H1 (cell line): ENCODE data around the gene ARL6IP1. TPM values are rescaled to one million over a fixed set of nuclear protein-coding genes. Genes with fewer than 3 reads are reported as not detected.

Experiments used
- CTCF ChIA-PET: fragments of 300-600 bp; sonication (Branson Sonifier 250); formaldehyde crosslinking; loops from one replicate; lab custom pipeline; 2021; ENCODE audit not compliant: partially characterized antibody; lab: Charles Lee
- POLR2A ChIA-PET: fragments of 300-600 bp; sonication (Branson Sonifier 250); formaldehyde crosslinking; loops from one replicate; lab custom pipeline; 2021; ENCODE audit warnings: inconsistent platforms; ENCODE audit not compliant: partially characterized antibody; lab: Charles Lee
- DNase-seq, 2 experiments: peaks; one replicate each; pipeline versions ENCODE4 v3.0.0 to v3.0.0-alpha.2; 2010 to 2022; ENCODE audit warnings: low spot score in 2 of 2, low read depth in 1 of 2, mixed read lengths in 1 of 2
- FAIRE-seq: peaks from 2 replicates; lab custom pipeline; 2011; peaks lifted over from hg19 to GRCh38; lab: Jason Lieb, UNC
- H2AFZ ChIP-seq: 2 replicates; pipeline ENCODE4 v1.8.1; 2012; ENCODE audit warnings: low read length, inconsistent platforms
- H2AK5ac ChIP-seq: 2 replicates; pipeline ENCODE4 v1.6.1; 2013; ENCODE audit warnings: low read depth, low read length
- H2BK120ac ChIP-seq: replicated peaks from 2 replicates; pipeline ENCODE3; 2013; ENCODE audit warnings: low read depth, low read length, inconsistent platforms
- H2BK12ac ChIP-seq: 2 replicates; pipeline ENCODE4 v1.6.1; 2013; ENCODE audit warnings: low read depth, low read length
- H2BK15ac ChIP-seq: 2 replicates; pipeline ENCODE4 v1.6.1; 2013; ENCODE audit warnings: low read length
- H2BK20ac ChIP-seq: 2 replicates; pipeline ENCODE4 v1.6.1; 2013; ENCODE audit warnings: low read length
- H2BK5ac ChIP-seq: 2 replicates; pipeline ENCODE4 v1.6.1; 2013; ENCODE audit warnings: low read depth, low read length
- H3K14ac ChIP-seq: 2 replicates; pipeline ENCODE4 v1.6.1; 2013; ENCODE audit warnings: inconsistent platforms; ENCODE audit not compliant: insufficient read length
- H3K18ac ChIP-seq: 2 replicates; pipeline ENCODE4 v1.6.1; 2013; ENCODE audit warnings: low read length; ENCODE audit errors: extremely low read depth
- H3K23ac ChIP-seq: 2 replicates; pipeline ENCODE4 v1.6.1; 2013; ENCODE audit warnings: inconsistent platforms; ENCODE audit not compliant: insufficient read length
- H3K23me2 ChIP-seq: 2 replicates; pipeline ENCODE4 v1.6.1; 2013; ENCODE audit warnings: low read depth, low read length
- H3K27ac ChIP-seq: 2 replicates; pipeline ENCODE4 v1.6.1; 2011; ENCODE audit warnings: low read depth, low read length, inconsistent platforms
- H3K27me3 ChIP-seq, 4 experiments: replicated peaks in 1 of 4; 1 replicate in 1 of 4; 2 replicates in 3 of 4; pipeline versions ENCODE4 v1.6.1 to v1.8.1; 2011 to 2013; ENCODE audit warnings: low read length in 3 of 4, mild to moderate bottlenecking in 3 of 4, inconsistent platforms in 2 of 4, mixed read lengths in 2 of 4, moderate library complexity in 1 of 4; ENCODE audit not compliant: control insufficient read depth in 3 of 4, insufficient read depth in 3 of 4; ENCODE audit errors: extremely low read depth in 1 of 4
- H3K36me3 ChIP-seq, 4 experiments: 2 replicates each; pipeline versions ENCODE4 v1.6.1 to v1.8.1; 2011 to 2013; ENCODE audit warnings: mild to moderate bottlenecking in 4 of 4, low read length in 3 of 4, moderate library complexity in 2 of 4, control low read depth in 1 of 4, inconsistent platforms in 1 of 4; ENCODE audit not compliant: insufficient read depth in 4 of 4, control insufficient read depth in 2 of 4
- H3K4ac ChIP-seq: replicated peaks from 2 replicates; pipeline ENCODE3; 2013; ENCODE audit warnings: low read length, low read depth, mixed read lengths, inconsistent platforms; ENCODE audit not compliant: insufficient read length
- H3K4me1 ChIP-seq, 4 experiments: replicated peaks in 1 of 4; 1 replicate in 1 of 4; 2 replicates in 3 of 4; pipeline versions ENCODE4 v1.6.1 to v1.8.1; 2011 to 2013; ENCODE audit warnings: low read length in 3 of 4, inconsistent platforms in 2 of 4, mixed read lengths in 1 of 4; ENCODE audit not compliant: insufficient read depth in 4 of 4, control insufficient read depth in 3 of 4
- H3K4me2 ChIP-seq, 2 experiments: 2 replicates each; pipeline versions ENCODE4 v1.6.1 to v1.8.1; 2011 to 2013; ENCODE audit warnings: low read depth in 2 of 2, low read length in 2 of 2, control low read depth in 1 of 2, inconsistent platforms in 1 of 2, mild to moderate bottlenecking in 1 of 2; ENCODE audit not compliant: insufficient read depth in 1 of 2
- H3K4me3 ChIP-seq, 4 experiments: fragments of 200-600, 300-600 bp in 1 of 4; sonication (generic), shearing (Covaris generic), sonication (Bioruptor Twin) in 1 of 4; 2 replicates each; pipeline versions ENCODE4 v1.5.1 to v1.8.1; 2011 to 2016; ENCODE audit warnings: low read length in 4 of 4, low read depth in 3 of 4, control low read depth in 2 of 4, inconsistent platforms in 2 of 4, mild to moderate bottlenecking in 2 of 4, mixed read lengths in 1 of 4, moderate library complexity in 1 of 4; ENCODE audit not compliant: insufficient read depth in 2 of 4; ENCODE audit errors: extremely low read depth in 1 of 4
- H3K56ac ChIP-seq: replicated peaks from 2 replicates; pipeline ENCODE3; 2013; ENCODE audit warnings: low read depth, mild to moderate bottlenecking, mixed read lengths, low read length, inconsistent platforms; ENCODE audit not compliant: insufficient read length
- H3K79me1 ChIP-seq: 2 replicates; pipeline ENCODE4 v1.6.1; 2013; ENCODE audit warnings: low read depth, low read length, control low read depth
- H3K79me2 ChIP-seq, 2 experiments: 2 replicates each; pipeline versions ENCODE4 v1.6.1 to v1.8.1; 2012 to 2013; ENCODE audit warnings: low read length in 2 of 2, mild to moderate bottlenecking in 2 of 2, inconsistent platforms in 1 of 2; ENCODE audit not compliant: insufficient read depth in 2 of 2, control insufficient read depth in 1 of 2
- H3K9ac ChIP-seq, 4 experiments: replicated peaks in 1 of 4; 1 replicate in 1 of 4; 2 replicates in 3 of 4; pipeline versions ENCODE4 v1.6.1 to v1.8.1; 2011 to 2013; ENCODE audit warnings: low read depth in 3 of 4, low read length in 3 of 4, control low read depth in 2 of 4, mild to moderate bottlenecking in 2 of 4, moderate library complexity in 2 of 4, inconsistent platforms in 1 of 4; ENCODE audit errors: extremely low read depth in 1 of 4
- H3K9me3 ChIP-seq, 2 experiments: 2 replicates each; pipeline versions ENCODE4 v1.6.1 to v1.8.1; 2012 to 2013; ENCODE audit warnings: mild to moderate bottlenecking in 2 of 2, moderate library complexity in 2 of 2, control low read depth in 1 of 2, inconsistent platforms in 1 of 2, low read depth in 1 of 2, low read length in 1 of 2, mixed read lengths in 1 of 2; ENCODE audit not compliant: insufficient read depth in 2 of 2
- H4K20me1 ChIP-seq, 2 experiments: replicated peaks in 1 of 2; 2 replicates each; pipeline versions ENCODE3 to v1.8.1; 2011 to 2013; ENCODE audit warnings: inconsistent platforms in 2 of 2, low read length in 2 of 2, mild to moderate bottlenecking in 1 of 2; ENCODE audit not compliant: insufficient read depth in 2 of 2, control insufficient read depth in 1 of 2
- H4K5ac ChIP-seq: 2 replicates; pipeline ENCODE4 v1.6.1; 2013; ENCODE audit warnings: low read length, low read depth, mixed read lengths, inconsistent platforms; ENCODE audit not compliant: insufficient read length
- H4K8ac ChIP-seq: 2 replicates; pipeline ENCODE4 v1.8.0; 2013; ENCODE audit warnings: mild to moderate bottlenecking, moderate library complexity, low read length, inconsistent platforms; ENCODE audit not compliant: insufficient read depth; ENCODE audit errors: extremely low read depth
- H4K91ac ChIP-seq: replicated peaks from 2 replicates; pipeline ENCODE3; 2013; ENCODE audit warnings: low read length, mixed read lengths, inconsistent platforms; ENCODE audit not compliant: insufficient read length
- CHD1 ChIP-seq: IDR thresholded peaks from 2 replicates; pipeline ENCODE4 v1.6.1; 2012; ENCODE audit warnings: low read depth, low read length, improper control_type of control experiment
- EGR1 ChIP-seq: IDR thresholded peaks from 2 replicates; pipeline ENCODE4 v1.6.1; 2011; ENCODE audit warnings: low read depth, low read length, borderline replicate concordance
- EZH2 ChIP-seq: fragments of 200-600 bp; sonication (generic); IDR thresholded peaks from 2 replicates; pipeline ENCODE4 v1.7.1; 2012; ENCODE audit warnings: low read depth, mild to moderate bottlenecking, moderate library complexity, low read length, inconsistent platforms; ENCODE audit not compliant: severe bottlenecking
- GTF2F1 ChIP-seq: IDR thresholded peaks from 2 replicates; pipeline ENCODE4 v1.6.1; 2012; ENCODE audit warnings: low read depth, low read length, improper control_type of control experiment, borderline replicate concordance
- HDAC2 ChIP-seq, 2 experiments: fragments of 300-600 bp in 1 of 2; sonication (generic) in 1 of 2; IDR thresholded peaks; 2 replicates each; pipeline ENCODE4 v1.6.1; 2011 to 2012; ENCODE audit warnings: low read depth in 2 of 2, low read length in 2 of 2, mild to moderate bottlenecking in 2 of 2, moderate library complexity in 2 of 2, borderline replicate concordance in 1 of 2, inconsistent platforms in 1 of 2
- JUN ChIP-seq: IDR thresholded peaks from 2 replicates; pipeline ENCODE4 v1.6.1; 2011; ENCODE audit warnings: low read depth, mild to moderate bottlenecking, improper control_type of control experiment, low read length
- POU5F1 ChIP-seq: IDR thresholded peaks from 2 replicates; pipeline ENCODE4 v1.6.1; 2011; ENCODE audit warnings: low read depth, mild to moderate bottlenecking, low read length, moderate library complexity
- RFX5 ChIP-seq: IDR thresholded peaks from 2 replicates; pipeline ENCODE4 v1.6.1; 2011; ENCODE audit warnings: low read depth, low read length, improper control_type of control experiment, borderline replicate concordance
- RXRA ChIP-seq: IDR thresholded peaks from 2 replicates; pipeline ENCODE4 v1.6.1; 2011; ENCODE audit warnings: low read depth, mild to moderate bottlenecking, low read length, moderate library complexity; ENCODE audit not compliant: insufficient read depth
- SIN3A ChIP-seq, 2 experiments: IDR thresholded peaks in 1 of 2; conservative IDR thresholded peaks in 1 of 2; 2 replicates each; pipeline ENCODE4 v1.6.1; 2011 to 2012; ENCODE audit warnings: low read length in 2 of 2, improper control_type of control experiment in 1 of 2, low read depth in 1 of 2, mild to moderate bottlenecking in 1 of 2
- SP2 ChIP-seq: IDR thresholded peaks from 2 replicates; pipeline ENCODE4 v1.6.1; 2012; ENCODE audit warnings: mild to moderate bottlenecking, low read length, inconsistent platforms
- SRF ChIP-seq: IDR thresholded peaks from 2 replicates; pipeline ENCODE4 v1.6.1; 2011; ENCODE audit warnings: mild to moderate bottlenecking, low read depth, low read length, moderate library complexity
- TAF7 ChIP-seq: optimal IDR thresholded peaks from 2 replicates; pipeline ENCODE3; 2011; ENCODE audit warnings: low read depth, mild to moderate bottlenecking, inconsistent platforms, low read length, moderate library complexity, borderline replicate concordance
- TBP ChIP-seq: IDR thresholded peaks from 2 replicates; pipeline ENCODE4 v1.6.1; 2011; ENCODE audit warnings: low read depth, low read length, improper control_type of control experiment
- TCF12 ChIP-seq: IDR thresholded peaks from 2 replicates; pipeline ENCODE4 v1.6.1; 2011; ENCODE audit warnings: low read depth, mild to moderate bottlenecking, low read length
- WGBS, 2 experiments: shearing (Covaris generic) in 1 of 2; methylation state at CpG; one replicate each; pipeline versions ENCODE4 v1.1.6 to v1.1.7; 2013 to 2015; ENCODE audit warnings: low lambda C conversion rate in 2 of 2, mixed read lengths in 2 of 2, inconsistent platforms in 1 of 2, low coverage in 1 of 2, missing lambda C conversion rate in 1 of 2; ENCODE audit not compliant: insufficient replicate concordance in 2 of 2, insufficient coverage in 1 of 2, insufficient read length in 1 of 2; ENCODE audit errors: extremely low coverage in 1 of 2, missing lambda C conversion rate in 1 of 2; 5-methylcytosine and 5-hydroxymethylcytosine counted together
- polyA plus RNA-seq, 7 experiments: library from polyadenylated mRNA; depleted of rRNA in 3 of 7; stranded (reverse) in 5 of 7; unstranded in 2 of 7; fragments of >200 nt in 5 of 7; fragments of 200-250 nt in 2 of 7; gene quantifications; 1 replicate in 5 of 7; 2 replicates in 1 of 7; 4 replicates in 1 of 7; pipeline versions ENCODE4 v1.2.1 to v1.2.3, GENCODE V29; 2011 to 2013; ENCODE audit warnings: missing spikeins in 2 of 7, mixed read lengths in 2 of 7
- total RNA-seq: library from RNA; stranded (reverse); fragmentation: NEBNext Ultra II Directional; extraction: Animal tissue kit (Norgen Biotek cat#: 25700); gene quantifications from 2 replicates; pipeline ENCODE4 v1.2.1, GENCODE V29; 2021

The ARL6IP1 gene
- total and polyA plus RNA-seq, 2 of the 8 experiments (the other 6 are each of a cell fraction or from before 2014, with no cell fraction given) = 162 to 170 TPM

GRCh38 chr16:18796377-18796776 is 5.0 kb downstream of the ARL6IP1 start:
- Histone ChIP-seq H4K20me1 (peaks cover 4 to 7% of the 10 kb centered on the region in 2 experiments), H3K56ac (no peak overlapping the region), H3K23me2 (no peaks in the 10 kb centered on the region), H2AFZ (no peak overlapping the region), H4K5ac (no peak overlapping the region), H2BK120ac (no peak overlapping the region), H3K18ac (no peak overlapping the region), H2AK5ac (no peak overlapping the region), H3K36me3 (peaks cover 10 to 66% (median 30%) of the 10 kb centered on the region in 4 experiments), H2BK15ac (no peak overlapping the region), H3K27me3 (no peaks in the 10 kb centered on the region), H3K14ac (no peak overlapping the region), H3K79me1 (no peaks in the 10 kb centered on the region), H3K27ac (no peak overlapping the region), H3K4me1 (peaks cover 0 to 3% (median under 1%) of the 10 kb centered on the region in 4 experiments; a peak in 2 of 7 replicates), H2BK5ac (no peak overlapping the region), H4K91ac (no peak overlapping the region), H2BK12ac (no peak overlapping the region), H4K8ac (no peak overlapping the region), H3K4me2 (no peak overlapping the region), H3K9me3 (no peaks in the 10 kb centered on the region), H3K9ac (no peak overlapping the region), H3K23ac (no peak overlapping the region), H3K4me3 (no peak overlapping the region), H2BK20ac (no peak overlapping the region), H3K79me2 (peaks cover 16 to 46% of the 10 kb centered on the region in 2 experiments), H3K4ac (no peak overlapping the region)
- CTCF ChIA-PET = no interaction called here
- WGBS, 2 experiments = 96% methylated on average over 1 of the region's 1 CpG; no CpG with 5 or more reads in 1 of the 2 experiments
- no peak for DNase-seq
- FAIRE-seq = no peak
- POLR2A ChIA-PET = interaction anchor here (14.2 kb wide), 1 partner anchor 9 kb away, joined by 503 read pairs; the partner anchor contains the start of gene ARL6IP1
- TF ChIP-seq CHD1 (no peak), TCF12 (no peak), JUN (no peak), SIN3A (conservative IDR thresholded peaks at IDR 0.05 in 1 of 2, IDR thresholded peaks at IDR 0.05 in 1 of 2; ENCODE audit: low read depth in 1 of 2, low read length in 2 of 2) (no peak), GTF2F1 (no peak), TAF7 (no peak), RFX5 (no peak), POU5F1 (no peak), EZH2 (no peak), RXRA (no peak), SP2 (no peak), TBP (no peak), SRF (no peak), HDAC2 (IDR thresholded peaks at IDR 0.05; ENCODE audit: borderline replicate concordance in 1 of 2, low read depth in 2 of 2, low read length in 2 of 2) (no peak), EGR1 (no peak)
